HG03565 (cell line): ENCODE data around the gene PLXND1.

Experiments used
- ATAC-seq: cut with Tn5 transposase; IDR thresholded peaks from one replicate; pipeline ENCODE4 v1.9.1; 2021; ENCODE audit warnings: mild to moderate bottlenecking, moderate library complexity; ENCODE audit not compliant: unreplicated experiment

The PLXND1 gene

GRCh38 chr3:129603561-129603942, 2.9 kb downstream of the PLXND1 start:
- ATAC-seq = no peak

GRCh38 chr3:129602730-129603560, 3.5 kb downstream of the PLXND1 start:
- no peak for ATAC-seq

DNA sequence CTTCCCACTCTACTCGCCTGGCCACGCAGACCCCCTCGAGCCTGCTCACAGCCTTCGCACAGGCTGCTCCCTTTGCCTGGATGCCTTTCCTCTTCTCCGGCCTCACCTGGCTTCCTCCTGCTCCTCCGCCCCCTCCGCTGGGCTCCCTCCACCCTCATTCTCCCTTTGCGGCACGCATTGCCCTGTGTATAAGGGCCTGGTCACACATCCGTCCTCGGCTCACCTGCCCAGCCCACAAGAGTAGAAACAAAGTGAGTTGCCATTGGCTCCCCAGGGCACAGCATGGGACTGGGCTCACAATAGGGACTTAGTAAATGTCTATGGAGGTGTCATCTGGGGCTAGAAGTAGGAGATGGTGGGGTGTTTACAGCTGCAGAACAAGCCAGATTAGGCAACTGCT, 4.2 kb downstream of the PLXND1 start:
- no peak for ATAC-seq

DNA sequence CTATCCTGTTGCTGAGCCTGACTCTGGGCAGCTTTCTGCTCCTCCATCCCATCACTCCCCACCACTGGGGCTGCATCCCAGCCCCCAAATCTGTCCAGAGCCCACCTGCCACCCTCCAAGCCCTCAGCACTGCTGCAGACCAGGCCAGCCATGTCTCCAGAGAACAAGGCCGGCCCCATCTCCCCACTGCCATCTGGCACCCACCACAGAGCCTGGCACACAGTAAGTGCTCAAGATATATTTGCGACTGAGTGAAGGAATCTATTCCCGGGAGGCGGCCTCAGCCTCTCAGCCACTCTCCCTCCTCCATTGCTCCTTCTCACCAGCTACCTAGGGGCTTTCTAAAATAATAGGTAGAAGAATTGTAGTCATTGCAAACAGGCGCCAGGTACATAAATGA, 4.8 kb downstream of the PLXND1 start:
- no peak for ATAC-seq

DNA sequence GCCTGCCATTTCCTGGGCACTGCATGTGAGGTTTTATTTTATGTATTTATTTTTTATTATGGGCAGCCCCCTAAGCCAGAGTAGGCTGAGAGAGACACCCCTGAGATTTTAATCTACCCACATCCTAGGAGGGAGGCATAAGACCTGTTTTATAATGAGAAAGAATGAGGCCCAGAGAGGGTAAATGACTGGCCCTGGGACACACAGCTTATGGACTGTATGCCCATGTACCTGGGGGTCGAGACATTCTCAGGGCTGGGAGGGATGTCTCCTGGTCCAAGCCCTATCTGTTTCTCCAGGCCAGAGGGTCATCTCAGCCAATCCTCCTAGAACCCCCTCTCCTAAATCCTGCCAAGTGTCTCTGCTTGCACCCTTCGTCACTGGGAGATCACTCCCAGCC, 6.1 kb downstream of the PLXND1 start:
- ATAC-seq = no peak

- ATAC-seq = no peak
These were observed 6.9 kb downstream of the PLXND1 start for GRCh38 chr3:129599607-129600006.

- no peak for ATAC-seq
These were observed 7.4 kb downstream of the PLXND1 start for GRCh38 chr3:129599073-129599472.

GRCh38 chr3:129598484-129598883, 8.0 kb downstream of the PLXND1 start:
- no peak for ATAC-seq

- no peak for ATAC-seq
These were observed 8.5 kb downstream of the PLXND1 start for GRCh38 chr3:129598000-129598381.

DNA sequence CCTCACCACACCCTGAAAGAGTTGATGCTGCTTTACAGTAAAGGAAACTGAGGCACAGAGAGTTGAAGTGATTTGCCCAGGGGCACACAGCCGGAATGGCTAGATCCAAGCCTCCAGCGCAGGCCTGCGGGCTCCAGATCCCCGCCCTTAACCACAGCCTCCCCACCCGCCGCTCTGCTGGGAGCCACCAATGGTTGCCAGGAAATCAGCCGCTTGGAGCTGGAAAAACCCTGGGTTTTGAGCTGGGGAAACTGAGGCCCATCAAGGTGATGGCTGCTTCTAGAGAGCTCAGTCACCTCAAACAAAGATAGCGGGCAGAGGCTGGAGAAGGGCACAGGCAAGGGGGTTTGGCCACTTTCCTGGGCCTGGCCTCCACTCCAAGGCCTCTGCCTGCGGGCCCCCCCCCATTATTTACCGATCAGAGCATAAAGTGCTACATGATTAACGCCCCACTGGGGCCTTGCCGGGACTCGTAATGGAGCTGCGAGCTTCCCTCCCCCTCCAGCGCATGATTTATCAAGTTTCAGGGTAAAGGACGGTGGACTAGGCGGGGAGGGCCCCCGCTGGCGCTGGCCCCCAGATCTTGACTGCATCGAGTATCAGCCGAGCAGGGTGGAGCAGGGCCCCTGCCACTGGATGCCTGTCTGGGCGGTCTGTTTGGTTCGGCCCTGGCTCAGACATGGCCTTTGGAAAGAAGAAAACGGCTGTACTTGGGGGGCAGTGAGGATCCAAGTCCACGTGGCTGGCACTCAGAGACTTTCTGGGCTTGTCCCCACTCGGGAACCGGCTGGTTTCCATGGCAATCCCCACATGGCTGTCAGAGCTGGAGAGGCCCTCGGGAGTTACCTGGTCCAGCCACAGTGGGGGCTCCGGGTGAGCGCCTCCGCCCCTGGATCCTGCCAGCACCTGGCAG, 9.1 kb downstream of the PLXND1 start:
- ATAC-seq = no peak

DNA sequence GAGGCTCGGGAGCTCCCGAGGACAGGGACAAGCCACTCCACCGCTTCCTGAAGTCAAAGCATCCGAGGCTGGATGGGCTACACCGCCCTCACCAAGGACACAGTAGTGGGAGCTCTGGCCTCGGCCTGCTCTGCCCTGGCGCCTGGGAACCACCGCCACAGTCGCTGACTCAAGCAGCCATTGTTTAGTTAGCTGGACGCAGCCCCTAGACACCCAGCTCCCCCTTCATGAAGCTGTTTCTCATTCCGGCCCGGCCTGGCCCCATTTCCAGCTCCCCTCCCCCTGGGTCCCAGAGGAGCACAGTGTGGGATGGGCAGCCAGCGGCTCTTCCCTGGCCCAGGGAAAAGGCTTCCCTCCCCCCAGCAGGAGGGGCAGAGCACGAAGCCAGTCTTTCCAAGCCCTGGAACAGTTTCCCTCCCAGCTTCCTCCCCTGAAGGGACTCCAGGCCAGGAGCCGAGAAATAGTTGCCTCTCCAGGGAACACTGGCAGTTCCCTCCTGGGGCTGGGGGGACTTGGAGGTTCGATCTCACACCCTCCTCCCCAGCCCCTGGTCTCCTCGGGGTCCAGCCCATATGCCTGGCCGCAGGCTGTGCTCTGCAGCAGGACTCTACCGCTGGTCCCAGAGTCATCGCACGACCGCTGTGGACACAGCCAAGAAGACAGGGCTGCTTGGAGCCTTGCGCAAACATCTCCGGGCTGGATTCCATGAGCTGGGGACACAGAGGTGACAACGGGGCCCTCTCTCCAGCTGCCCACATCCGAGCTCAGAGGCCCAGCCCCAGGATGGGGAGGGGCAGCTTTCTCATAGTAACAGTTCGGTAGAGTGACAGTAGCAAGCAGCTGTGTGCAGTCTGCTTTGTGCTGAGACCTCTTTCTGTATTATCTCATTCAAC, 10.0 kb downstream of the PLXND1 start:
- no peak for ATAC-seq

DNA sequence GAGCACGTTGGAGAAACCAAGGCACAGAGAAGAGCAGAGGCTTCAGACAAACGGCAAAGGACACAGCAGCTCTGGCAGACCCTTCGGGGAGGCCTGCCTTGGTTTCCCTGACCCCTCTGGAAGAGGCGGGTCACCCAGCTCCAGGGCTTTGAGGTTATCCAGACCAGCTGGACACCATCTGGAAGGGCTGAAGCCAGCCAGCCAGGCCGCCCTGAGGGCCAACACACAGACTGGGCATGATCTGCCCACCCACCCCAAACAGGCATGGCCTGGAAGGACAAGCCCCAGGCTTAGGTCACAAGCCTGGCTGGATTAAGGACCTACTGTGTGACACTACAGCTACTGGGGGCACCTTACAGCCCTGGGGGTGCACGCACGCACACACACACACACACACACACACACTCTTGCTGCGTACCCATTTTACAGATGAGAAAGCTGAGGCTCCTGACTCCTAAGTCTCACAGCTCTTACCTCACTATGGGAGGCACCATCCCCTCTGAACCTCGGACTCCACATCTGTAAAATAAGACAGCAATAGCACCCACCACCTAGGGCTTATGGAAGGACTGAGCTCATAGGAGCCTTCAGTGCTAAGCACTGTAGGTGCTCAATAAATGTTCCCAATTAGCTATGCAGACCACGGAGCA, 10.8 kb downstream of the PLXND1 start:
- no peak for ATAC-seq

- no peak for ATAC-seq
These were observed 11.5 kb downstream of the PLXND1 start for GRCh38 chr3:129594907-129595390.

DNA sequence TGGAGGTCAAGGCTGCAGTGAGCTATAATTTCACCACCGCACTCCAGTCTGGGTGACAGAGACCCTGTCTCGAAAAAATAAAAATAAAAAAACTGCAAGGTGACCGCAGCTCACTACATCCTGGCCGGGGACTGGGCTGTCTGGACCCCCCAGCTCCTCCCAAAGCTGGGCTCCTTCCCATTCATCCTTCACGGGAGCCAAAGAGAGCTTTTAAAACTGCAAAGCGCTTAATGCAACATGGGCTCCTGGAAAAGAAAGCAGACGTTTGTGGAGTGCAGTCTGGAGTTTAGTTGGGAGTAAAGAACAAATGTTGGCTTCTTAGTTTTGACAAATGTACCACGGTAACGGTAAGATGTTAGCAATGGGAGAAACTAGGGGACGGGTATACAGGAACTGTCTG, 12.1 kb downstream of the PLXND1 start:
- ATAC-seq = no peak

- no peak for ATAC-seq
These were observed 12.7 kb downstream of the PLXND1 start for GRCh38 chr3:129593595-129594339.

- ATAC-seq = no peak
These were observed 13.3 kb downstream of the PLXND1 start for GRCh38 chr3:129593230-129593594.

- ATAC-seq = no peak
These were observed 13.9 kb downstream of the PLXND1 start for GRCh38 chr3:129592381-129593131.

- no peak for ATAC-seq
These were observed 14.5 kb downstream of the PLXND1 start for GRCh38 chr3:129591932-129592331.

DNA sequence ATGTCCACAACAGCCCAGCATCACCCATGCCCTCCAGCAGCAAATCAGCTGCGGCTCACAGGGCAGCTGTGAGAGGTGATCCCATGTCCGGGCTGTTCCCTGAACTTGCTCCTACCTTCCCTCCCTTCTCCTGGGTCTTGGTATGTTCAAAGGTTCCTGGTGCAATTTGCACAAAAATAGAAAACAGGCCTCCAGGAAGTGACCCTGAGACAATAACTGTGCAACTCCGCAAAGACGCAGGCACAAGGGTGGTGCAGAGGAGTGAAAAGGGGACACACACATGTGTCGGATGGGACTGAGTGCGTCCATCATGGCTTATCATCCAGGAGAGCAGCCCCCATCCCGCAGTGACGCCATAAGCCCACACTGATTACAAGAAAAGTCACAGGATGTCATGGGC, 16.3 kb downstream of the PLXND1 start:
- ATAC-seq = no peak
